OCI-LY7 (cell line): ENCODE data around the gene DTD2. TPM values are rescaled to one million over a fixed set of nuclear protein-coding genes. Genes with fewer than 3 reads are reported as not detected.

Experiments used
- BruUV-seq: library from RNA; stranded (reverse); fragments of 400-500 nt; replicated peaks from 2 replicates; lab custom pipeline; 2021; lab: Mats Ljungman, UMichigan
- CTCF ChIA-PET: fragments of 300-600 bp; sonication (Branson Sonifier 250); formaldehyde crosslinking; loops from one replicate; lab custom pipeline; 2022; ENCODE audit warnings: antibody characterized with exemption; ENCODE audit not compliant: unreplicated experiment; lab: Charles Lee
- POLR2A ChIA-PET: fragments of 300-600 bp; sonication (Branson Sonifier 250); formaldehyde crosslinking; loops from one replicate; lab custom pipeline; 2022; ENCODE audit warnings: antibody characterized with exemption; lab: Charles Lee
- DNase-seq: peaks from one replicate; pipeline ENCODE4 v3.0.0-alpha.2; 2015; ENCODE audit warnings: low spot score
- H2AFZ ChIP-seq: fragments of 200-600 bp; sonication (generic), shearing (Covaris generic); 2 replicates; pipeline ENCODE4 v1.6.1; 2014; ENCODE audit warnings: mild to moderate bottlenecking, antibody characterized with exemption, low read length, moderate library complexity
- H3K27ac ChIP-seq: fragments of 200-600 bp; sonication (generic); 2 replicates; pipeline ENCODE4 v1.5.1; 2014; ENCODE audit warnings: mixed run types, low read depth, mild to moderate bottlenecking, moderate library complexity, low read length, inconsistent platforms; ENCODE audit not compliant: poor library complexity, severe bottlenecking
- H3K36me3 ChIP-seq: fragments of 200-600 bp; sonication (generic); 2 replicates; pipeline ENCODE4 v1.6.1; 2014; ENCODE audit warnings: mild to moderate bottlenecking, antibody characterized with exemption, low read length, moderate library complexity, mixed read lengths; ENCODE audit not compliant: insufficient read depth
- H3K4me1 ChIP-seq: fragments of 200-600 bp; sonication (generic); 2 replicates; pipeline ENCODE4 v1.5.1; 2014; ENCODE audit warnings: mild to moderate bottlenecking, low read length; ENCODE audit not compliant: insufficient read depth, poor library complexity, severe bottlenecking
- H3K4me2 ChIP-seq: fragments of 200-600 bp; sonication (generic); 2 replicates; pipeline ENCODE4 v1.6.1; 2014; ENCODE audit warnings: mild to moderate bottlenecking, low read length
- H3K4me3 ChIP-seq: fragments of 200-600 bp; sonication (generic); 2 replicates; pipeline ENCODE4 v1.5.1; 2014; ENCODE audit warnings: mild to moderate bottlenecking, low read depth, low read length; ENCODE audit not compliant: poor library complexity, severe bottlenecking
- H3K79me2 ChIP-seq: fragments of 200-600 bp; sonication (generic); 2 replicates; pipeline ENCODE4 v1.6.1; 2016; ENCODE audit warnings: low read depth, mild to moderate bottlenecking, low read length, moderate library complexity, mixed read lengths; ENCODE audit not compliant: insufficient read depth
- H3K9me2 ChIP-seq: fragments of 200-600 bp; sonication (generic); 2 replicates; pipeline ENCODE4 v1.6.1; 2016; ENCODE audit warnings: mild to moderate bottlenecking, low read length, mixed read lengths; ENCODE audit not compliant: insufficient read depth
- H3K9me3 ChIP-seq: fragments of 200-600 bp; sonication (generic); 2 replicates; pipeline ENCODE4 v1.6.1; 2014; ENCODE audit warnings: mild to moderate bottlenecking, mixed run types, low read length, mixed read lengths
- H4K20me1 ChIP-seq: fragments of 200-600 bp; sonication (generic); 2 replicates; pipeline ENCODE4 v1.6.1; 2014; ENCODE audit warnings: mild to moderate bottlenecking, antibody characterized with exemption, low read length, moderate library complexity, mixed read lengths; ENCODE audit not compliant: insufficient read depth
- CTCF ChIP-seq: fragments of 200-600 bp; sonication (generic); conservative IDR thresholded peaks from 2 replicates; pipeline ENCODE4 v1.5.1; 2014; ENCODE audit warnings: mild to moderate bottlenecking, antibody characterized with exemption, low read length, moderate library complexity, mixed read lengths
- EZH2phosphoT487 ChIP-seq: fragments of 200-600 bp; sonication (generic); IDR thresholded peaks from 2 replicates; pipeline ENCODE4 v1.6.1; 2018; ENCODE audit warnings: low read depth, borderline replicate concordance, mild to moderate bottlenecking, mixed run types, antibody characterized with exemption, low read length, moderate library complexity, mixed read lengths
- intact Hi-C: fragments of 100-400 bp; cut with micrococcal nuclease; formaldehyde crosslinking; loops from one replicate; pipeline ENCODE4 v1.10.0; 2022; ENCODE audit not compliant: unreplicated experiment
- total RNA-seq, 2 experiments: library from RNA; depleted of rRNA in 1 of 2; stranded (reverse); fragments of >200 nt in 1 of 2; shearing (Covaris generic) in 1 of 2; gene quantifications; 2 replicates each; pipeline ENCODE4 v1.2.3, GENCODE V29; 2014 to 2022

The DTD2 gene
- total RNA-seq, 2 experiments from 2014 or later = 29.2 to 48.9 TPM

- POLR2A ChIA-PET = interaction anchor here (0.6 to 0.7 kb wide), 3 partner anchors 11 to 271 kb away, joined by 3 to 5 read pairs (median 4); no protein-coding TSS in a partner anchor
- CTCF ChIA-PET = no interaction called here
Observed at GRCh38 chr14:31401369-31401932, 55.9 kb downstream of the DTD2 start.

GRCh38 chr14:31400031-31400638, 57.2 kb downstream of the DTD2 start:
- BruUV-seq = no TSS peak
- H3K79me2 ChIP-seq = no peaks in the 10 kb centered on the region
- H3K4me2 ChIP-seq = no peak overlapping the region
- peaks cover 21% of the 10 kb centered on the region; the same call in 1 of the 2 replicates for H3K36me3 ChIP-seq
- H3K9me3 ChIP-seq = no peaks in the 10 kb centered on the region
- H3K27ac ChIP-seq = no peak overlapping the region
- ChIA-PET CTCF (no interaction called here), POLR2A (interaction anchor here (1.5 to 2.5 kb wide), 2 partner anchors 12 to 20 kb away, joined by 5 to 9 read pairs; partner anchors contain the start of gene HEATR5A)
- no peak overlapping the region for H2AFZ ChIP-seq
- DNase-seq = no peak
- H3K4me3 ChIP-seq = no peak overlapping the region
- TF ChIP-seq EZH2phosphoT487 (no peak), CTCF (no peak)
- H3K9me2 ChIP-seq = no peaks in the 10 kb centered on the region
- no peaks in the 10 kb centered on the region for H3K4me1 ChIP-seq
- intact Hi-C loops = no loop called here
- no peaks in the 10 kb centered on the region for H4K20me1 ChIP-seq

More at GRCh38 chr14:31401369-31401932, 55.9 kb downstream of the DTD2 start:
- intact Hi-C loops = no loop called here
- DNase-seq = no peak
- H4K20me1 ChIP-seq = no peaks in the 10 kb centered on the region
- H3K9me3 ChIP-seq = no peaks in the 10 kb centered on the region
- H3K27ac ChIP-seq = no peak overlapping the region
- H3K4me2 ChIP-seq = no peak overlapping the region
- TF ChIP-seq CTCF (no peak), EZH2phosphoT487 (no peak)
- no TSS peak for BruUV-seq
- H3K36me3 ChIP-seq = peaks cover 21% of the 10 kb centered on the region; the same call in 1 of the 2 replicates
- no peaks in the 10 kb centered on the region for H3K79me2 ChIP-seq
- H3K9me2 ChIP-seq = no peaks in the 10 kb centered on the region
- no peak overlapping the region for H2AFZ ChIP-seq
- no peaks in the 10 kb centered on the region for H3K4me1 ChIP-seq
- H3K4me3 ChIP-seq = no peak overlapping the region

Other genes starting within 250 kb of the DTD2 start
- 90.3 and 119 TPM in 2 replicates for gene HECTD1, start 249.7 kb downstream of the DTD2 start, total RNA-seq (2014; rRNA removed; shearing (Covaris generic))
- gene HECTD1, start 249.7 kb downstream of the DTD2 start, total RNA-seq (2022) = 126 and 127 TPM in 2 replicates
- 12.0 and 13.7 TPM in 2 replicates for gene HEATR5A, start 37.0 kb downstream of the DTD2 start, total RNA-seq (2014; rRNA removed; shearing (Covaris generic))
- gene HEATR5A, start 37.0 kb downstream of the DTD2 start, total RNA-seq (2022) = 16.2 and 20.3 TPM in 2 replicates
- gene GPR33, start 30.5 kb upstream of the DTD2 start, total RNA-seq (2014; rRNA removed; shearing (Covaris generic)) = not detected in 2 replicates
- not detected in 2 replicates for gene GPR33, start 30.5 kb upstream of the DTD2 start, total RNA-seq (2022)
- 9.0 and 15.1 TPM in 2 replicates for gene NUBPL, start 103.9 kb upstream of the DTD2 start, total RNA-seq (2014; rRNA removed; shearing (Covaris generic))
- 13.7 and 17.5 TPM in 2 replicates for gene NUBPL, start 103.9 kb upstream of the DTD2 start, total RNA-seq (2022)